Heart left ventricle (tissue), 16 donors: Measurements from ENCODE around the gene ZNHIT6. TPM values are rescaled to one million over a fixed set of nuclear protein-coding genes. Genes with fewer than 3 reads are reported as not detected.
A peak's percentile ranks its signal among the peaks of the same experiment; 100 is the strongest.
"Not testable (repeated sequence)": the region's sequence is repeated elsewhere in the genome, so short reads cannot be mapped to it uniquely, and the experiment has no call there.

Experiments used
- ATAC-seq, 4 donors: fragments of 200-7000 bp; cut with Tn5 transposase; one replicate each; pipeline ENCODE4 v1.9.1; 2020 to 2022; ENCODE audit warnings: moderate library complexity in 4 of 4, mild to moderate bottlenecking in 3 of 4, moderate number of reproducible peaks in 1 of 4
- DNase-seq, 5 donors: peaks; one replicate each; pipeline ENCODE4 v3.0.0-alpha.2; 2020
- H3K27ac ChIP-seq, 12 donors: fragments of 200-600 bp; sonication (generic) in 4 of 12; one replicate each; pipeline versions ENCODE4 v1.5.0 to v1.8.0; 2016 to 2022; ENCODE audit warnings: mild to moderate bottlenecking in 2 of 12
- H3K27me3 ChIP-seq, 9 donors: fragments of 200-600 bp; sonication (generic) in 2 of 9; one replicate each; pipeline versions ENCODE4 v1.5.1 to v1.8.0; 2016 to 2022; ENCODE audit warnings: mild to moderate bottlenecking in 3 of 9
- H3K36me3 ChIP-seq, 9 donors: fragments of 200-600 bp; sonication (generic) in 2 of 9; one replicate each; pipeline versions ENCODE4 v1.5.0 to v1.8.0; 2018 to 2022; ENCODE audit warnings: mild to moderate bottlenecking in 2 of 9
- H3K4me1 ChIP-seq, 12 donors: fragments of 200-600 bp; sonication (generic) in 4 of 12; one replicate each; pipeline versions ENCODE4 v1.5.0 to v1.8.0; 2016 to 2022; ENCODE audit warnings: mild to moderate bottlenecking in 3 of 12
- H3K4me3 ChIP-seq, 12 donors: fragments of 200-600 bp; sonication (generic) in 4 of 12; one replicate each; pipeline versions ENCODE4 v1.5.0 to v1.8.0; 2017 to 2022; ENCODE audit warnings: mild to moderate bottlenecking in 9 of 12, moderate library complexity in 4 of 12
- H3K9me3 ChIP-seq, 12 donors: fragments of 200-600 bp; sonication (generic) in 4 of 12; one replicate each; pipeline versions ENCODE4 v1.5.0 to v1.8.0; 2016 to 2022; ENCODE audit warnings: mild to moderate bottlenecking in 1 of 12
- CTCF ChIP-seq, 12 donors: fragments of 200-600 bp; sonication (generic) in 4 of 12; IDR thresholded peaks; one replicate each; pipeline versions ENCODE4 v1.5.0 to v1.8.0; 2018 to 2022; ENCODE audit warnings: antibody characterized with exemption in 12 of 12, mild to moderate bottlenecking in 5 of 12
- POLR2A ChIP-seq, 2 donors: fragments of 450-650 bp; IDR thresholded peaks; one replicate each; pipeline ENCODE4 v1.6.1; 2017; ENCODE audit warnings: antibody characterized with exemption in 2 of 2, mild to moderate bottlenecking in 2 of 2, moderate library complexity in 2 of 2
- WGBS, 4 donors: extraction: QIAGEN DNeasy Blood & Tissue Kit in 2 of 4; methylation state at CpG; one replicate each; pipeline versions ENCODE4 v1.1.5 to v1.1.7; 2013 to 2018; 5-methylcytosine and 5-hydroxymethylcytosine counted together
- intact Hi-C, 10 donors: fragments of 100-400 bp; cut with DNase I; formaldehyde crosslinking; loops; one replicate each; pipeline versions ENCODE4 v1.11.1 to v1.14.2; 2022
- polyA plus RNA-seq, 2 donors: library from polyadenylated mRNA; stranded (reverse); fragments of 200-250 nt; gene quantifications; one replicate each; pipeline ENCODE4 v1.2.3, GENCODE V29; 2013
- total RNA-seq, 9 donors: library from RNA; depleted of rRNA in 2 of 9; stranded (reverse); fragments of >200 nt in 2 of 9; fragmentation: NEBNext Ultra II Directional in 3 of 9; extraction: Animal tissue kit (Norgen Biotek cat#: 25700) in 3 of 9; gene quantifications; one replicate each; pipeline versions ENCODE4 v1.1.0 to v1.2.4, GENCODE V29; 2016 to 2023
- donor health status: ischemic (EF 13 %, LVEDD 7.1; RV severe dilation, severe dysfunction).
- donor health status: healthy with polysubstance abuse.
- donor health status: DM: no; HTN: yes; CAD: no.
- donor health status: DM: no; HTN: no; CAD: no.
- donor health status: ischemic (EF 25% LVEDD 6.9; RV normal size, moderate dysfunction).
- donor health status: ischemic (EF 25% LVEDD 5.7; RV mildly dilated, moderate dysfunction).
- donor health status: healthy.
- donor health status: DM: yes; HTN: yes; CAD: no.
- donor health status: ischemic (EF 35%, LVEDD 5.7; RV mildly dilated, moderate dysfunction).
- donor health status: nonischemic (EF 11% LVEDD 7.7; RV severe dilation, severe dysfunction).
- donor health status: DM: yes; HTN: yes; CAD: no.
- donor health status: PGD.
- donor health status: ischemic (EF 29% LVEDD 5.4; RV normal size, mild dysfunction).
- donor health status: nonischemic (EF 23%, LVEDD 6.1; RV moderate dilation, normal function).

The ZNHIT6 gene
- total and polyA plus RNA-seq, 11 donors: 7.1 to 12.8 (median 9.9) TPM

- H3K27ac ChIP-seq: no peak overlapping the region
- TF ChIP-seq POLR2A (IDR thresholded peaks at IDR 0.05): no peak
- no peak for TF ChIP-seq CTCF (IDR thresholded peaks at IDR 0.05)
- ATAC-seq: no peak
- peaks cover 2 to 57% (median 29%) of the 10 kb centered on the region in 9 donors for H3K36me3 ChIP-seq
- no peaks in the 10 kb centered on the region for H3K27me3 ChIP-seq
- peaks cover 0 to 23% (median 11%) of the 10 kb centered on the region in 12 donors for H3K9me3 ChIP-seq
- intact Hi-C loops: no loop called here
- DNase-seq: no peak
- no peak overlapping the region for H3K4me3 ChIP-seq
- H3K4me1 ChIP-seq: no peaks in the 10 kb centered on the region
These were observed 58.6 kb downstream of the ZNHIT6 start for GRCh38 chr1:85649591-85649990.

- Histone ChIP-seq H3K36me3 (peaks cover 0 to 25% (median 0%) of the 10 kb centered on the region in 9 donors), H3K9me3 (peaks cover 0 to 38% (median 19%) of the 10 kb centered on the region in 12 donors)
- ATAC-seq, H3K4me3 ChIP-seq, DNase-seq, intact Hi-C loops, H3K4me1 ChIP-seq, H3K27ac ChIP-seq, H3K27me3 ChIP-seq: not testable (repeated sequence)
- 88 to 91% (median 89%) methylated on average over 23 to 24 of the region's 24 CpGs for WGBS, 4 donors
These were observed 66.4 kb downstream of the ZNHIT6 start for GRCh38 chr1:85641598-85642556.

- H3K27me3 ChIP-seq, H3K4me1 ChIP-seq, ATAC-seq, DNase-seq, H3K27ac ChIP-seq, intact Hi-C loops, H3K4me3 ChIP-seq: not testable (repeated sequence)
- peaks cover 0 to 36% (median 0%) of the 10 kb centered on the region in 9 donors for H3K36me3 ChIP-seq
- H3K9me3 ChIP-seq: peaks cover 0 to 45% (median 19%) of the 10 kb centered on the region in 12 donors
- WGBS, 4 donors: 94 to 99% (median 97%) methylated on average over 7 of the region's 7 CpGs
These were observed 68.3 kb downstream of the ZNHIT6 start for GRCh38 chr1:85639920-85640319.

GRCh38 chr1:85638412-85638811 is 69.8 kb downstream of the ZNHIT6 start:
- Histone ChIP-seq H3K36me3 (peaks cover 0 to 37% (median 0%) of the 10 kb centered on the region in 9 donors), H3K4me3 (no peak overlapping the region), H3K27me3 (no peaks in the 10 kb centered on the region), H3K9me3 (peaks cover 0 to 45% (median 19%) of the 10 kb centered on the region in 12 donors), H3K4me1 (no peaks in the 10 kb centered on the region), H3K27ac (no peak overlapping the region)
- intact Hi-C loops: no loop called here
- ATAC-seq (no peak), DNase-seq (no peak)
- 71 to 83% (median 74%) methylated on average over 1 of the region's 1 CpG for WGBS, 4 donors
- TF ChIP-seq CTCF (IDR thresholded peaks at IDR 0.05) (no peak), POLR2A (IDR thresholded peaks at IDR 0.05) (no peak)

GRCh38 chr1:85630493-85630892 is 77.7 kb downstream of the ZNHIT6 start:
- ATAC-seq (no peak), DNase-seq (no peak)
- Histone ChIP-seq H3K27me3 (no peaks in the 10 kb centered on the region), H3K9me3 (no peaks in the 10 kb centered on the region), H3K4me1 (peaks cover 0 to 17% (median 9%) of the 10 kb centered on the region in 12 donors), H3K27ac (no peak overlapping the region), H3K4me3 (no peak overlapping the region), H3K36me3 (peaks cover 0 to 6% (median 0%) of the 10 kb centered on the region in 9 donors)
- intact Hi-C loops: no loop called here
- TF ChIP-seq POLR2A (IDR thresholded peaks at IDR 0.05) (no peak), CTCF (IDR thresholded peaks at IDR 0.05) (peak in 1 of 12 donors; percentile 11)
- 90 to 98% (median 95%) methylated on average over 2 of the region's 2 CpGs for WGBS, 4 donors
